NOMO-1 treated with DMSO at 0.1 percent for 48 hours (cell line): Measurements from ENCODE around the gene CRELD2.

Experiments
- DNase-seq: peaks from one replicate; lab custom pipeline; 2025; ENCODE audit not compliant: unreplicated experiment; lab: John Stamatoyannopoulos, UW

CRELD2 gene, protein sequence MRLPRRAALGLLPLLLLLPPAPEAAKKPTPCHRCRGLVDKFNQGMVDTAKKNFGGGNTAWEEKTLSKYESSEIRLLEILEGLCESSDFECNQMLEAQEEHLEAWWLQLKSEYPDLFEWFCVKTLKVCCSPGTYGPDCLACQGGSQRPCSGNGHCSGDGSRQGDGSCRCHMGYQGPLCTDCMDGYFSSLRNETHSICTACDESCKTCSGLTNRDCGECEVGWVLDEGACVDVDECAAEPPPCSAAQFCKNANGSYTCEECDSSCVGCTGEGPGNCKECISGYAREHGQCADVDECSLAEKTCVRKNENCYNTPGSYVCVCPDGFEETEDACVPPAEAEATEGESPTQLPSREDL

DNA sequence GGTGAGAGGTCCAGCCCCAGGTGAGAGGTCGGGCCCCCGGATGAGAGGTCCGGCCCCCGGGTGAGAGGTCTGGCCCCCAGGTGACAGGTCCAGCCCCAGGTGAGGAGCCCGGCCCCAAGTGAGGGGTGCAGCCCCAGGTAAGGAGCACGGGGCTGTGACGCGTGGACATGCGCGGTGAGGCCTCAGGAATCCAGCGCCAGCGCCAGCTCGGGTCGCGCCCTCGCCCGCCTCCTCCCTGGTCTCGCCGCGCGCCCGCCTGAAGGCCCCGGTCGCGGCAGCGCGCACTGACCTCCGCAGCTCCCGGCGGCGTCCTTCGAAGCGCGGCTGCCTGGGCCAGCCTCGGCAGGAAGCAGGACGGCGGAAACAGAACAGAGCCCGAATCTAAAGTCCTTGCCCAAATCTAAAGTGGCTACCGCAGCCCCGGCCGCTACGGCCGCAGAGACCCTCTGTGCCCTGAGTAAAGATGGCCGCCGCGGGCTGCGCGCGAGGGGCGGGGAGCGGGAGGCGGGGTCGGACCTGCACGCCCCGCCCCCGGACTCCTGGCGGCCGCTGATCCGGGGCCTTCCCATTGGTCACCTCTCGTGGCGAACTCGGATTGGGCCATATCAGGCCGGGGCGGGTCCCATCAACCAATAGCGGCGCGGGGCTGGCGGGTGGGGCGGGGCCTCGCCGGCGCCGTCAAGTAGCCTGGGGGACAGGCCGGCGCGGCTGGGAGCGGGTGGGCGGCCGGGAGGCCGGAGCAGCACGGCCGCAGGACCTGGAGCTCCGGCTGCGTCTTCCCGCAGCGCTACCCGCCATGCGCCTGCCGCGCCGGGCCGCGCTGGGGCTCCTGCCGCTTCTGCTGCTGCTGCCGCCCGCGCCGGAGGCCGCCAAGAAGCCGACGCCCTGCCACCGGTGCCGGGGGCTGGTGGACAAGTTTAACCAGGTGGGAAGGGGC, at the start of gene CRELD2, which contains the start of gene ALG12:
CRELD2 (plus strand) TSS at position 661 of the 937 bp plus-strand sequence; CDS start at position 797, 136 bp downstream.
ALG12 (minus strand) TSS at position 465 of the 937 bp plus-strand sequence. CDS start 4,673 bp downstream, outside the sequence.
- DNase-seq, result peak; percentile 92

DNA sequence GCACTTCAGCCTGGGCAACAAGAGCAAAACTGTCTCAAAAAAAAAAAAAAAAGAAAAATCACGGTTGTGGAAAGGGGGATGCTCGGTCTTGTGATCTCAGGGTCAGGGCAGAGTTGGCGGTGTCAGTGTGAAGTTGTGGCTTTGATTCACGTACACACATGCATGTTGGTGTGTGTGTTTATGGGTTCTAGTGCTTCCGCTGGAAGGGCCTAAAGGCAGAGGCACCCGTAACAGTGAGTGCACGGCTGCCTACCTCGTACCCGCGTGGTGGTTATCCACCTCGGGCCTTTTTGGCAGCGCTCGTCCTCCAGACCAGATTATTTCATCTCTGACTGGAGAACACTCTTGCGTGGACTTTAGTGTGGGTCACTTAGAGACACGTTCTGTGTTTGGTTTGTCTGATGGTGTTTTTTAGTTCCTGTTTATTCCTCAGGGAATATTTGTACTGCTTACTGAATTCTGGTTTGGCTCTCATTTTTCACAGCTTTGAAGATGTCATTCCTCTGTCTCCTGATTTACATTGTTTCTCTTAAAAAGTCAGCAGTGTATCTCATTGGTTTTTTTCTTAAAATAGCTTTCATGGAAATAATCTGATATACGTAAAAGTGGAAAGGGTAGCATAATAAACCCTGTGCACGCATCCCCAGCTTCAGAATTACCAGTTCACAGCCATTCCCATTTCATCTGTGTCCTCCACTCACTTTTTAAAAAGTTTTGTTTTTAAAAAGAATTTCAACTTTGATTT, 49.2 kb upstream of the CRELD2 start:
- no peak for DNase-seq

DNA sequence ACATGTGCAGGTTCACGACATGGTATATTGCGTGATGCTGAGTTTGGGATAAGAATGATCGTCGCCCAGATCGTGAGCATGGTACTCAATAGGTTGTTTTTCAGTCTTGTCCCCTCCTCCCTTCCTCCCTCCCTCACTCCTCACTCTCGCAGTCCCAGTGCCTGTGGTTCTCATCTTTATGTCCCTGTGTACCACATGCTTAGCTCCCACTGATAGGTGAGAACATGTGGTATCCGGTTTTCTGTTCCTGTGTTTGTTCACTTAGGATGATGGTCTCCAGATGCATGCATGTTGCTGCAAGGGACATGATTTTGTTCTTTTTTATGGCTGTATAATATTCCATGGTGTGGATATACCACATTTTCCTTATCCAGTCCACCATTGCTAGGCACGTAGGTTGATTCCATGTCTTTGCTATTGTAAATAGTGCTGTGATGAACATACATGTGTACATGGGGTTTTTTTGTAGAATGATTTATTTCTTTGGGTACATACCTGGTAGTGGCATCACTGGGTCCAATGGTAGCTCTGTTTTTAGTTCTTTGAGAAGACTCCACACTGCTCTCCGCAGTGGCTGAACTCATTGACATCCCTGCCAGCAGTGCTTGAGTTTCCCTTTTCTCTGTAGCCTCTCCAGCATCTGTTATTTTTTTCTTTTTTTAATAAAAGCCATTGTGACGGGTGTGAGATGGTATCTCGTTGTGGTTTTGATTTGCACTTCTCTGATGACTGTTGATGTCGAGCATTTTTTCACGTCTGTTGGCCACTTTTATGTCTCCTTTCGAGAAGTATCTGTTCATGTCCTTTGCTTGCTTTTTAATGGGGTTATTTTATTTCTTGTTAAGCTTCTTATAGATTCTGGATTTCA, 48.4 kb upstream of the CRELD2 start:
- DNase-seq, result no peak

DNA sequence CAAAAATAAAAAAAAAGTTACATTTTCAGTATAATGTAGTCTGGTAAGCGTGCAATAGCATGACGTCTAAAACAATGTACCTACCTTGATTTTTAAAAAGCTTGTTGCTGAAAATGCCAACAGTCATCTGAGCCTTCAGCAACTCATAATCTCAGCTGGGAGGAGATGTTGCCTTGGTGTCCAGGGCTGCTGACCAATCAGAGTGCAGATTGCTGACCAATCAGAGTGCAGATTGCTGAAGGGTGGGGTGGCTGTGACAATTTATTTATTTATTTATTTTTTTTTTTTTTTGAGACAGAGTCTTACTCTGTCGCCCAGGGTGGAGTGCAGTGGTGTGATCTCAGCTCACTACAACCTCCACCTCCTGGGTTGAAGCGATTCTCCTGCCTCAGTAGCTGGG, 47.0 kb upstream of the CRELD2 start:
- no peak for DNase-seq

DNA sequence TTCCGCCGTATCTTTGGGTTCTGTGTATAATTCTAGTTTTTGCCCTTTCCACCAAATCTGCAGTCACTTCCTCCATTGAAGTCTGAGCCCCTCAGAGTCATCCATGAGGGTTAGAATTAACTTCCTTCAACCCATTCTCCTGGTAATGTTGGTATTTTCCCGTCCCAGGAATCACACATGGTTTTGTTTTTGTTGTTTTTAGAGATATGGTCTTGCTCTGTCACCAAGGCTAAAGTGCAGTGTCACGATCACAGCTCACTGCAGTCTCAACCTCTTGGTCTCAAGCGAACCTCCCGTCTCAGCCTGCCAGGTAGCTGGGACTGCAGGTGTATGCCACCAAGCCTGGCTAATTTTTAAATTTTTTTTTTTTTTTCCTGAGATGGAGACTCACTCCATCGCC, 46.1 kb upstream of the CRELD2 start:
- DNase-seq, result no peak

DNA sequence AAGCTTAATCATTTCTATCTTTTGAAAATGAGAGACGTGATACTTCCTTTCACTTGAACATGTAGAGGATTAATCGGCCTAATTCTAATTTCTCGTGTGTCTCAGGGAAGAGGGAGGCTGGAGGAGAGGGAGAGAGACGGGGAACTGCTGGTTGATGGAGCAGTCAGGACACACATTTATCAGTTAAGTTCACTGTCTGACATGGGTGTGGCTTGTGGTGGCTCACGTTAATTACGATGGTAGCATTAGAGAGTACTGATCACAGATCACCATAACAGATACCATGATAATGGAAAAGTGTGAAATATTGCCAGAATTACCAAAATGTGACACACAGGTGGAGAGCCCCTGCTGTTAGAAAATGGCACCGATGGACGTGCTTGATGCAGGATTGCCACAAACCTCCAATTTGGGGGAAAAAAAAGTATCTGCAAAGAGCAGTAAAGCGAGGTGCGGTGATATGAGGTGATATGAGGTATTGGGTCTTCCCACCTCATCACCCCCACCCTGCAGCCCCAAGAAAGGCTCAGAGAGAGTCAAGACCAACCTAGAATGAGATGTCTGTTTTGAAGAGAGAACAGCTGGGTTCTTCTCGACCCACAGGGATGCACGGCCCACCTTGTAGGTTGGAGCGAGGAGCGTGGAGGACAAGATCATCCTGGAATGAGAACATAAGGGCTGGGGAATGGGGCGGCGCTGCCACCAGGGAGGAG, 45.0 kb upstream of the CRELD2 start:
- no peak for DNase-seq

DNA sequence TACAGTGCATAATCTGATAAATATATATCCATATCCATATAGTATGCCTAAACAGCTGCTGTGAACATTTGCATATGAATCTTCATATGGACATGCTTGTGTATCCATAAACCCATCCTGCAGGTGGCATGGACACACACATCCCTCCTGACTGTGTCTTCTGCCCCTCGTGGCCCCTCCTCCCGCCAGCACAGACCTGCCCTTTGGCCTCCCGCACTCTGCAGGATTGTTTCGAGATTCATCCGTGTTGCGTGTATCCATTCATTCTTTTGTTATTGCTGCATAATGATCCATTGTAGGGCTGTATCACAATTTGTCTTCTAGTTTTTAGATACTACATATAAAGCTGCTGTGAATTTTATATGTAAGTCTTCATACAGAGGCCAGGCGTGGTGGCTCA, 40.8 kb upstream of the CRELD2 start:
- DNase-seq, result no peak

DNA sequence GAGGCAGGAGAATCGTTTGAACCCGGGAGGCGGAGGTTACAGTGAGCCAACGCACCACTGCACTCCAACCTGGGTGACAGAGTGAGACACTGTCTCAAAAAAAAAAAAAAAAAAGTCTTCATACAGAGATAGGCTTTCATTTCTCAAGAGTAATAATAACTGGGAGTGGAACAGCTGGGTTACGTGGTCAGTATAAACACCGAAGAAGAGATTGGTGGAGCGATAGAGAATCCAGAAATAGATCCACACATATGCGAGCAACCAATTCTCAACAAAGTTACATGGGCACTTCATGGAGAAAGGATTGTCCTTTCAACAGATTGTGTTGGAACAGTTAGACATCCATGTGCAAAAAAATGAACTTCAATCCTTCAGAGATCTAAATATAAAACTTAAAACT, 40.2 kb upstream of the CRELD2 start:
- DNase-seq, result no peak

DNA sequence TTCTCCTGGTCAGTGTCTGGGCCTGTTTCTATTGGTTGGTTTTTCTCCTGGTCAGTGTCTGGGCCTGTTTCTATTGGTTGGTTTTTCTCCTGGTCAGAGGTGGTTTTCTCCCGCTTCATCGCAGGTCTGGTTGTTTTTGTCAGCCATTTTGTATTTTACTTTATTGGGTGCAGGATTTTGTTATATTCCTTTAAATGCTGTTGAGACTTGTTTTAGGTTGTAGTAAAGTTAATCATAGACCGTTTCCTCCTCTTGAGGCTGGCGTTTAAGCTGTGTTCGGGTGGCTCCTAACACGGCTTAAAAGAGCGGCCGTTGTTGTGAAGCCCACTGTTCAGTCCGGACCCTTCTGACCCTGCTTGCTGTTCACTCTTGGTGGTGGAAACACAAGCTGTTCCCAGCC, 38.6 kb upstream of the CRELD2 start:
- DNase-seq, result no peak

DNA sequence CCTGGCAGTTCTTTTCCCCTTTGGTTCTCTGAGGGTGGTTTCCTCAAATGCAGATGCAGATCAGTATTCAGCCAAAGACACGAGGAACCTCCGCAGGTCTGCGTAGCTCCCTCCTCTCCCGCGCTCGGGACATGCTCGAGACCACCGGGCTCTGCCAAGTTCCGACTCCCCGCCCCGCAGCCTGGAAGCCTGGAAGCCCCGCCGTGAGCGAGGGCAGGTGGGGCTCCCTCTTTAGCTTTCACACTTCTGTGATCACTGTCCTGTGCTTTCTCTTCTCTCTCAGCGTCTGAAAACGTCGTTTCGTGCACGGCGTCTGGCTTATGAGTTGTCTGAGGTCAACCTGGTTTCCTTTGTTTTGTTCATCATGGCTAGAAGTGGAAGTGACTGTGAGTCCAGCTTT, 38.2 kb upstream of the CRELD2 start:
- DNase-seq, result no peak

DNA sequence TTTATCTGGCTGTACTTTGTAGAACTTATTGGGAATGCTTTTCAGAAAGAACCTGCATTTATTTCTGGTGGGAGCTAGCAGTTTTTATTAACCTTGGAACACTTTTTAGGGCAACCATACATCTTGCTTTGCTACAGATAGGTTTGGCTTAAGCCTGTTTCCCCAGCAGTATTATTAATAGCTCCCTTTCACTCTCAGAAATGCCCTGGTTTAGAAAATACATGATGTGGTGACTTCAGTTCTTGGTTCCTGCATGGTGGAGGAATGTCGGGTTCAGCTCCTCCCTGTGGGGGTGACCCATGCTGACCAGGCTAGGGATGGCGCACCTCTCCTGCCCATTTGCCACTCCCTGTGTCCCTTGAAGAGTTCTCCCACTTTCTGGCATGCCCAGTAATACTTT, 36.6 kb upstream of the CRELD2 start:
- DNase-seq, result no peak

DNA sequence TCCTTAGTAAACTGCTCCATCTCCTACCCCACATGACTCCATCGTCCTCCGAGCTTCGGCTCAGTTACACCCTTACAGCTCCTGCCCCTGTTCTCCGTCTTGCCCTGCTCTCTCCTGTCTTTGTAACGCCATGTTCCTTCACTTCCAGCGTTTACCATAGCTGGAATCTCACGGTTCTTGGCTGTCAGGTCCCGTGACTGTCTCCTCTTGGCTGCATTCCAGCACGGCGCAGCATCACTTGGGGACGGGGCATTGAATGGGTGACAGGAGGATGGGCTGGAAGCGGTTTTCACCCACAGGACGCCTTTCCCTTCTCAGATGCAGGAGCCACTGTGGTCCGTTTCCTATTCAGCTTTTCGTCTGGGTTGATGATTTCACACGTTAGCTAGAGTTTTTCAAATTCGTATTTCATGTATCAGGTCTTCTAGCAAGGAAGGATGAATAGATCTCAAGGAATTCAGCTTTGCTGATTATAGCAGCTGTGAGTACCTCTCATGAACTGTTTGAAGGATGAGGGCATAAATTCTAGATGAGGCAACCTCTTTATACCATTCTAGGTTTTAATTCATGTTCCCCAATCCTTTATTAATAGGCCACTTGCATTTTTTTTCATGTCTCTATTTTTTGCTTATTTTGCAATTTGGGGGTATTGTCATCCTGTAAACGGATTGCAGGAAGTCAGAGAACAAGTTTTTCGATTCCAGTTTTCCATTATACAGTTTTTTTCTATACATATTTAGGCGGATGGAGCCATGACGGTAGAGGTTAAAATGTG, 35.7 kb upstream of the CRELD2 start:
- DNase-seq, result no peak

DNA sequence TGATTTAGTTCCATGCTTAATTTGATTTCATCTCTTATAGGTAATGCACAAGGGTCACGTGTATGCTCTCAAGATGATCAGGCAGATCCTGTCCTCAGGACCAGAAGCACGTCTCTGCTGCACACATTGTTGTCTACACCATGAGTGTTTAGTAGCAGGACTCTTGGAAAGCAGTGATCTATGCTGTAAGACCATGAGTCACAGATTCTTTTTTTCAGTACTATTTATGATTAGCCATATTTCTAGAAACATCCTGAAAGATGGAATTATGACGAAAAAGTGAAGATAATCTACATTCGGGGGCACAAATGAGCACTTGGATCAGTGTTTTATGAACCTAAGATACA, 35.2 kb upstream of the CRELD2 start:
- no peak for DNase-seq

DNA sequence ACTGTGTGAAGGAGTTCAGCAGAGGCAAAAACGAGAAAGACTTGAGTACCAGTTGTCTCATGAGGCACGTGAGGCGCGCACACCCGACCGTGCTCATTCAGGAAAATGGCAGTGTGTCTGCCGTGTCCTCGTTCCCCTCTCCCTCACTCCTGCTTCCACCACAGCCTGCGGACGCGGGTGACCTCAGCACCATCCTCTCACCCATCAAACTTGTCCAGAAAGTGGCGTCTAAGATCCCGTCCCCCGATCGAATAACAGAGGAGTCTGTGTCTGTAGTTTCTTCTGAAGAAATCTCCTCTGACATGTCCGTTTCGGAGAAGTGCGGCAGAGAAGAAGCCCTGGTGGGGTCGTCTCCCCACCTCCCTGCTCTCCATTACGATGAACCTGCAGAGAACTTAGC, 34.4 kb upstream of the CRELD2 start:
- DNase-seq, result no peak

DNA sequence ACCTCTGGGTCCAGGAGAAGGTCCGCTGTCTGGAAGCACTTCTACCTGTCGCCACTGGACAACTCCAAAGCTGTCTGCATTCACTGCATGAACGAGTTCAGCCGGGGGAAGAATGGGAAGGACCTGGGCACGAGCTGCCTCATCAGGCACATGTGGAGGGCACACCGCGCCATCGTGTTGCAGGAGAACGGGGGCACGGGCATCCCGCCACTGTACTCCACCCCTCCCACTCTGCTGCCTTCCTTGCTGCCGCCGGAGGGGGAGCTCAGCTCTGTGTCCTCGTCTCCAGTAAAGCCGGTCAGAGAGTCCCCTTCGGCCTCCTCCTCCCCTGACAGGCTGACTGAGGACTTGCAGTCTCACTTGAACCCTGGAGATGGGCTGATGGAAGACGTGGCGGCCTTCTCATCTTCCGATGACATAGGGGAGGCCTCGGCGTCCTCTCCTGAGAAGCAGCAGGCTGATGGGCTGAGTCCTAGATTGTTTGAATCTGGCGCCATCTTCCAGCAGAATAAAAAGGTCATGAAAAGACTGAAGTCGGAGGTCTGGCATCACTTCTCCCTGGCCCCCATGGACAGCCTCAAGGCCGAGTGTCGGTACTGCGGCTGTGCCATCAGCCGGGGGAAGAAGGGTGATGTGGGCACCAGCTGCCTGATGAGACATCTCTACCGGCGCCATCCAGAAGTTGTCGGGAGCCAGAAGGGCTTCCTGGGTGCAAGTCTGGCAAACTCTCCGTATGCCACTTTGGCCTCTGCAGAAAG, 33.8 kb upstream of the CRELD2 start:
- DNase-seq, result no peak

DNA sequence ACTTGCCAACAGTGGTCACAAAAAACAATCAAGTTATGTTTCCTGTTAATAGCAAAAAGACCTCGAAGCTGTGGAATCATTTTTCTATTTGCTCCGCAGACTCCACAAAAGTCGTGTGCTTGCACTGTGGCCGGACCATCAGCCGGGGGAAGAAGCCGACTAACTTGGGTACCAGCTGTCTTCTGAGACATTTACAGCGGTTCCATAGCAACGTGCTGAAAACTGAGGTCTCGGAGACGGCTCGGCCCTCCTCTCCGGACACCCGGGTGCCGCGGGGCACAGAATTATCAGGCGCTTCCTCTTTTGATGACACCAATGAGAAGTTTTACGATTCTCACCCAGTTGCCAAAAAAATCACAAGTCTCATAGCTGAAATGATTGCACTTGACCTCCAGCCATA, 33.2 kb upstream of the CRELD2 start:
- no peak for DNase-seq

DNA sequence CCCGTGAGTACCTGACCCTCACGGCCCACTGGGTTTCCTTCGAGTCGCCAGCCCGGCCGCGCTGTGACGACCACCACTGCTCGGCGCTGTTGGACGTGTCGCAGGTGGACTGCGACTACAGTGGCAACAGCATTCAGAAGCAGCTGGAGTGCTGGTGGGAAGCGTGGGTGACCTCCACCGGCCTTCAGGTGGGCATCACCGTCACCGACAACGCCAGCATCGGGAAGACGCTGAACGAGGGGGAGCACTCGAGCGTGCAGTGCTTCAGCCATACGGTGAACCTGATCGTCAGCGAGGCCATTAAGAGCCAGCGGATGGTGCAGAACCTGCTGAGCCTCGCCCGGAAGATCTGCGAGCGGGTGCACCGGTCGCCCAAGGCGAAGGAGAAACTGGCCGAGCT, 32.6 kb upstream of the CRELD2 start:
- no peak for DNase-seq

DNA sequence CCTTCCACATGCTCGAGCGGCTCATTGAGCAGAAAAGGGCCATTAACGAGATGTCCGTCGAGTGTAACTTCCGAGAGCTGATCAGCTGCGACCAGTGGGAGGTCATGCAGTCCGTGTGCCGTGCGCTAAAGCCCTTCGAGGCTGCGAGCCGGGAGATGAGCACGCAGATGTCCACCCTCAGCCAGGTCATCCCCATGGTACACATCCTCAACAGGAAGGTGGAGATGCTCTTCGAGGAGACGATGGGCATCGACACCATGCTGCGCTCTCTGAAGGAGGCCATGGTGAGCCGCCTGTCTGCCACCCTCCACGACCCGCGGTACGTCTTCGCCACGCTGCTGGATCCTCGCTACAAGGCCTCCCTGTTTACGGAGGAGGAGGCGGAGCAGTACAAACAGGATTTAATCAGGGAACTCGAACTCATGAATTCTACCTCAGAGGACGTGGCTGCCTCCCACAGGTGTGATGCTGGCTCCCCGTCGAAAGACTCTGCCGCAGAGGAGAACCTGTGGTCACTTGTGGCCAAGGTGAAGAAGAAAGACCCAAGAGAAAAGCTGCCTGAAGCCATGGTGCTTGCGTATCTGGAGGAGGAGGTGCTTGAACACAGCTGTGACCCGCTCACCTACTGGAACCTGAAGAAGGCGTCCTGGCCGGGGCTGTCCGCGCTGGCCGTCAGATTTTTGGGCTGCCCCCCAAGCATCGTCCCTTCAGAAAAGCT, 31.9 kb upstream of the CRELD2 start:
- DNase-seq, result no peak
